Measurements from ENCODE around the gene MAP4K4. TPM values are rescaled to one million over a fixed set of nuclear protein-coding genes. Genes with fewer than 3 reads are reported as not detected.

The MAP4K4 gene
- total RNA-seq, 4 donors from 2014 or later = 33.8 to 47.3 (median 35.7) TPM

- no peaks in the 10 kb centered on the region for H3K27me3 ChIP-seq
- DNase-seq = no peak
- no peaks in the 10 kb centered on the region for H3K9me3 ChIP-seq
- WGBS, 2 donors = 66 to 71% methylated on average over 3 of the region's 3 CpGs
- TF ChIP-seq POLR2A (IDR thresholded peaks at IDR 0.05) = no peak
- no peak for TF ChIP-seq CTCF (IDR thresholded peaks at IDR 0.05)
- H3K27ac ChIP-seq = no peak overlapping the region
- H3K4me1 ChIP-seq = peaks cover 17 to 48% of the 10 kb centered on the region in 2 donors
- no peak overlapping the region for H3K4me3 ChIP-seq (replicated peaks in 1 of 3)
- intact Hi-C loops (cut with DNase I) = no loop called here
- H3K36me3 ChIP-seq = no peaks in the 10 kb centered on the region
Observed at GRCh38 chr2:101704816-101705578, 7.5 kb downstream of the MAP4K4 start.

GRCh38 chr2:101706121-101706818, 8.8 kb downstream of the MAP4K4 start:
- WGBS, 2 donors = 85% methylated on average over 4 of the region's 4 CpGs
- Histone ChIP-seq H3K27ac (no peak overlapping the region), H3K27me3 (no peaks in the 10 kb centered on the region), H3K4me3 (replicated peaks in 1 of 3) (no peak overlapping the region), H3K9me3 (no peaks in the 10 kb centered on the region), H3K4me1 (peaks cover 15 to 55% of the 10 kb centered on the region in 2 donors), H3K36me3 (no peaks in the 10 kb centered on the region)
- TF ChIP-seq POLR2A (IDR thresholded peaks at IDR 0.05) (no peak), CTCF (IDR thresholded peaks at IDR 0.05) (no peak)
- DNase-seq = no peak
- intact Hi-C loops (cut with DNase I) = no loop called here

- 65 to 83% methylated on average over 1 of the region's 1 CpG for WGBS, 2 donors
- Histone ChIP-seq H3K27ac (no peak overlapping the region), H3K4me1 (peaks cover 15 to 56% of the 10 kb centered on the region in 2 donors), H3K36me3 (no peaks in the 10 kb centered on the region), H3K4me3 (replicated peaks in 1 of 3) (no peak overlapping the region), H3K27me3 (no peaks in the 10 kb centered on the region), H3K9me3 (no peaks in the 10 kb centered on the region)
- TF ChIP-seq POLR2A (IDR thresholded peaks at IDR 0.05) (no peak), CTCF (IDR thresholded peaks at IDR 0.05) (no peak)
- DNase-seq = no peak
- intact Hi-C loops (cut with DNase I) = no loop called here
Observed at GRCh38 chr2:101706819-101707177, 9.3 kb downstream of the MAP4K4 start.

GRCh38 chr2:101710036-101710435, 12.5 kb downstream of the MAP4K4 start:
- TF ChIP-seq CTCF (IDR thresholded peaks at IDR 0.05) (no peak), POLR2A (IDR thresholded peaks at IDR 0.05) (no peak)
- no peak for DNase-seq
- H3K27me3 ChIP-seq = no peaks in the 10 kb centered on the region
- no peaks in the 10 kb centered on the region for H3K9me3 ChIP-seq
- no peak overlapping the region for H3K4me3 ChIP-seq (replicated peaks in 1 of 3)
- no peak overlapping the region for H3K27ac ChIP-seq
- WGBS, 2 donors = 67 to 76% methylated on average over 1 of the region's 1 CpG
- H3K4me1 ChIP-seq = peaks cover 9 to 44% of the 10 kb centered on the region in 2 donors
- no peaks in the 10 kb centered on the region for H3K36me3 ChIP-seq
- intact Hi-C loops (cut with DNase I) = no loop called here

Data from thyroid gland (tissue), 4 donors.